ENCODE measurements around the gene ZDHHC8.

Gene ZDHHC8

DNA sequence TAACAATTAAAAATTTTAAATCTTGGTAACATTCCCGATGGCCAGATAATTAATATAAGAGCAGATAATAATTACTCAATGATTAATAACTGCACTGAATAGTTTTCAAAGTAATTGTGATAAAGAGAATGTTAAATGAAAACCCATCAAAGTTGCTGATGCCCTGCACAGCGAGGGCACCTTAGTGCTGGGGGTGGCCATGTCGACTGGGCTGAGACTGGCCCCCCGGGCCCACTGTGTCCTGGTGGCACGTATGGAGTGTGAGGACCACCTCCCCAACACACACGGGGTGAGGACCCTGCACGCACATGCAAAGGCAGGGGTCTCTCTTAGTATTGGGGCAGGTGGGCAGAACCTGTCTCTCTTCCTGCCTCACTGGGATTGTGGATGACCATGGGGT is 34.3 kb downstream of the ZDHHC8 start:
- H3K4me3 ChIP-seq (ENCODE audit: low read length) = no peak overlapping the region
- no peak overlapping the region for H3K9ac ChIP-seq (ENCODE audit: low read length)
- no peaks in the 10 kb centered on the region for H3K27me3 ChIP-seq (ENCODE audit: control insufficient read depth, insufficient read depth, low read length)
- no peaks in the 10 kb centered on the region for H3K4me1 ChIP-seq (ENCODE audit: control insufficient read depth, low read depth, low read length)
- H3K9me3 ChIP-seq (ENCODE audit: control insufficient read depth, low read depth, low read length) = no peaks in the 10 kb centered on the region
- no peaks in the 10 kb centered on the region for H3K36me3 ChIP-seq (ENCODE audit: control insufficient read depth, low read depth, low read length)
- H3K27ac ChIP-seq (ENCODE audit: low read length) = no peak overlapping the region

DNA sequence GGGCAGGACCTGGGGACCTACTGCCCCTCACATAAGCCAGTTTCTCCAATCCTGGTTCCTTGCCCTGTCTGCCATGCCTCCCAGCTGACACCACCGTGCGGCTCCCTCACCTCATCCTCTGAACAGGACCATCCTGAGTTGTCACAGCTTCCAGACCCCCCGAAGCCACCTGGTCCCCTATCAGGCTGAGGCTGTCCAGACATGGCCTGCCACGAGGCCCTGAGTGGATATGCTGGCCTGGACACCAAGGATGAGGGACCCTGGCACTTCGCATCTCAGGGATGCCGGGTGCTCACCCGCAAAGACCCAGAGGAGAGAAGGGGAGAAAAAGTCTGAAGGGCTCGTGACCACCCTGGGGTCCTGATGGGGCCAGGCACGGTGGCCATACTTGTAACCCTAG is 35.1 kb downstream of the ZDHHC8 start:
- H3K27me3 ChIP-seq (ENCODE audit: control insufficient read depth, insufficient read depth, low read length) = no peaks in the 10 kb centered on the region
- no peak overlapping the region for H3K4me3 ChIP-seq (ENCODE audit: low read length)
- no peak overlapping the region for H3K9ac ChIP-seq (ENCODE audit: low read length)
- H3K27ac ChIP-seq (ENCODE audit: low read length) = no peak overlapping the region
- H3K4me1 ChIP-seq (ENCODE audit: control insufficient read depth, low read depth, low read length) = no peaks in the 10 kb centered on the region
- H3K36me3 ChIP-seq (ENCODE audit: control insufficient read depth, low read depth, low read length) = no peaks in the 10 kb centered on the region
- H3K9me3 ChIP-seq (ENCODE audit: control insufficient read depth, low read depth, low read length) = no peaks in the 10 kb centered on the region

DNA sequence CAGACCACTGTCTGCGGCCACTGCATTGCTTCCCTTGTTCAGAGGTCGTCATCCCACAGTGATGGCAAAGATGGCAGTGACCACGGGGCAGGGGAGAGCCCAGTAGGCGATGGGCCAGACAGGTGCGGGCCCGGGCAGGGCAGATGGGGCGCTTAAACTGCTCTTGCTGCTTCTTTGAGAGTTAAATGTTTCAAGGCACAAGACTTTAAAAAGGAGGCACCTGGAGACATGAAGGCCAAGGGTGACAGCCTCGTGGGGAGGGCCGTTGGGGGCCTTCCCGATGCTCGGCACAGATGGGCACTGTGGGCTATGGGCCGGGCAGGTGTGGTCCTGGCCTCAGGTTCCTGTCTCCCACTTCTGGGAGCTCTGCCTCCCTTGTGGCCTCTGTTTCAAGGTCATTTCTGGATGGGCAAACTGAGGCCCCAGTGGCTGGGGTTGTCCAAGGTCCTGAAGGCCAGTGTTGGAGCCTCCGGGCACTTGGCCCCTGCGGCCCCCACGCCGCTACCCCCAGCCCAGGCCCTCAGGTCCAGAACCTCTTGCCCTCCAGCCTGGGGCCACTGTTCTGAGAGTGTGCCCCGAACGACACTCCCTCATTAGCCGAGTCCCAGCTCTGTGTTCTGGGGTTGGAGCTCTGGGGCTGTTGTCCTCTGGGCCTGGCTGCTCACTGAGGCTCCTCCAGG is 36.2 kb downstream of the ZDHHC8 start:
- no peak overlapping the region for H3K4me3 ChIP-seq (ENCODE audit: low read length)
- no peak overlapping the region for H3K27ac ChIP-seq (ENCODE audit: low read length)
- H3K9ac ChIP-seq (ENCODE audit: low read length) = no peak overlapping the region

DNA sequence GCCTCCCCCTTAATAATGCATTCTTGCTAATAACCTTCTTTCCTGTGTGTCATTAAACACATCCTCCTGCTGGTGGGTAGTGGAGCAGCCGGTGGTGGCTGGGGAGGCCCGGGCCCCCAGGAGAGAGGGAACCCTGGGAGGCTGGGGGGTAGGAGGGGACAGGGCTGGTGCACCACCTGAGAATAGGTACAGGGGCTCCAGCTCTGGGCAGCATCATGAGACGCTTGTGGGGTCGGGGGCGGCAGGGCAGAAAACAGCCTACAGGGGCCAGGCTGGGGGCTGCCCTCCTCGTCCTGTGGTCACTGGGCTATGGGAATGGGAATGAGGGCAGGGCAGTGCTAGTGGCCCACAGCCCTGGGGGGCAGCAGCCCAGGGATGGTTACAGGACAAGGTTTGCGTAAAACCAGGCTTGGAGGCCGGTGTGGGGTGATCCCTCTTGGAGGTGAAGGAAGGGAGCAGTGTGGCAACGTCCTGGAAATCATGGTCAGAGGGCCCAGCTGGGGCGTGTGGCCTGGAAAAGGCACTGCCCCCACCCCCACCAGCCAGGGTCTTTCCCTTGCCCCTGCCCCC is 37.7 kb downstream of the ZDHHC8 start:
- Histone ChIP-seq H3K9ac (ENCODE audit: low read length) (no peak overlapping the region), H3K27ac (ENCODE audit: low read length) (no peak overlapping the region), H3K9me3 (ENCODE audit: control insufficient read depth, low read depth, low read length) (no peaks in the 10 kb centered on the region), H3K36me3 (ENCODE audit: control insufficient read depth, low read depth, low read length) (no peaks in the 10 kb centered on the region), H3K4me3 (ENCODE audit: low read length) (no peak overlapping the region), H3K4me1 (ENCODE audit: control insufficient read depth, low read depth, low read length) (no peaks in the 10 kb centered on the region), H3K27me3 (ENCODE audit: control insufficient read depth, insufficient read depth, low read length) (no peaks in the 10 kb centered on the region)

More for the DNA sequence above, 36.2 kb downstream of the ZDHHC8 start:
- Histone ChIP-seq H3K27me3 (ENCODE audit: control insufficient read depth, insufficient read depth, low read length) (no peaks in the 10 kb centered on the region), H3K36me3 (ENCODE audit: control insufficient read depth, low read depth, low read length) (no peaks in the 10 kb centered on the region), H3K4me1 (ENCODE audit: control insufficient read depth, low read depth, low read length) (no peaks in the 10 kb centered on the region), H3K9me3 (ENCODE audit: control insufficient read depth, low read depth, low read length) (no peaks in the 10 kb centered on the region)

DNA sequence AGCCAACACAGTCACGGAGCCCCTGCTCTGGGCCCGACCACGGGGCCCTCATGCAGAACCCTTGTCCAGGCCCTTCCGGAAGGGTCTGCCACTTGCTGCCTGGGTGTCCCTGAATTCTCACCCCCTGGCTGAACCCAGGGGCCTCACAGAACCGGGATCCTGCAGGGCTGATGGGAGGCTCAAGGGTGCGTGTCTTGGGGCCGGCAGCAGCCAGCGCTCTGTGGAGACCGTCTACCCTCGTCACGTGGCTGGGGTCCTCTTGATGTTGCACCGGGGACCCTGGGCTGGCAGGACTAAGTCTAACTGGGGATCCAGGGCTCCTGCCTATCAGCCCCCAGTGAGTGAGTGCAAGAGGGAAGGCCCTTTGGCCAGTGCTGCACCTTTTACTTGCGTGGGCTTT is 38.6 kb downstream of the ZDHHC8 start:
- H3K27me3 ChIP-seq (ENCODE audit: control insufficient read depth, insufficient read depth, low read length) = no peaks in the 10 kb centered on the region
- no peaks in the 10 kb centered on the region for H3K36me3 ChIP-seq (ENCODE audit: control insufficient read depth, low read depth, low read length)
- H3K4me1 ChIP-seq (ENCODE audit: control insufficient read depth, low read depth, low read length) = peaks cover 2% of the 10 kb centered on the region

DNA sequence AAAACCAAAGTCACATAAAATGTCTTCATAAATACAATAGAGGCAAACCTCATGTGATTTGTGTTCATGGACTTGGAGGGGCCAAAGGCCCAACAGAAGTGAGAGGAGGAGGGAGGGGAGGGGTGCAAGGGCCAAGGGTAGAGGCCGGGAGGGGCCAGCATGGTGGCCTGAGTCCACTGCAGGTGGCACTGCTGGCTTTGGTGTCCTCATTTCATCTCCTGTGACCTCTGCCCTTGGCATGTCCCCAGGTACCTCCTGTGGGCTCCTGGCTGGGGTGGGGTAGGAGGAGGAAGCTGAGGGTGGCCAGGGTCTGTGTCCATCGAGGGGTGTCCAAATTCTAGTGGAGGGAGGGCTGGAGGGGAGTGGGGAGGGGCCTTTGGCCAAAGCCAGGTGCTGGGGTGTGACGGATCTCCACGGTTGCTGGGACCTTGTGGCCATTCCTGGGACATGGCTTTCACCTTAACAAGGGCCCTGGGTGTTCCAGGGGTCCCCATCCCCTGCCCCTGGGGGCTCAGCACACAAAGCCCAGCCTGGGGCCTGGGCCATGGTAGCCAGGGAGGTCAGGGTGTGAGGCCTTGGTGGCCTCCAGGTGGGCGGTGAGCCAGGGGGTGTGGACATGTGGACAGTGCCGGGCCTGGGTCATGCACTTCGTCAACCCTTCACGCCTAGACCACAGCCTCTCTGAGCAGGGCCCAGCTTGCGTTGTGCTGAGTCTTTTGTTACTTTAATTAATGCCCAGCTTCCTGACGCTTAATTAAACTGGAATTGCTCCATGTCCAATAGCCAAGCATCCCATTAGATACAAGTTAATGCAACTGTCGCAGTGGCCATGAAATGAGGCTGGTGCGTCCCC is 39.9 kb downstream of the ZDHHC8 start:
- no peak overlapping the region for H3K4me3 ChIP-seq (ENCODE audit: low read length)
- no peak overlapping the region for H3K9ac ChIP-seq (ENCODE audit: low read length)
- no peaks in the 10 kb centered on the region for H3K36me3 ChIP-seq (ENCODE audit: control insufficient read depth, low read depth, low read length)
- no peaks in the 10 kb centered on the region for H3K27me3 ChIP-seq (ENCODE audit: control insufficient read depth, insufficient read depth, low read length)
- H3K9me3 ChIP-seq (ENCODE audit: control insufficient read depth, low read depth, low read length) = no peaks in the 10 kb centered on the region
- peaks cover 4% of the 10 kb centered on the region for H3K4me1 ChIP-seq (ENCODE audit: control insufficient read depth, low read depth, low read length)
- H3K27ac ChIP-seq (ENCODE audit: low read length) = no peak overlapping the region

More for the DNA sequence above, 38.6 kb downstream of the ZDHHC8 start:
- Histone ChIP-seq H3K9me3 (ENCODE audit: control insufficient read depth, low read depth, low read length) (no peaks in the 10 kb centered on the region), H3K27ac (ENCODE audit: low read length) (no peak overlapping the region), H3K4me3 (ENCODE audit: low read length) (no peak overlapping the region), H3K9ac (ENCODE audit: low read length) (no peak overlapping the region)

DNA sequence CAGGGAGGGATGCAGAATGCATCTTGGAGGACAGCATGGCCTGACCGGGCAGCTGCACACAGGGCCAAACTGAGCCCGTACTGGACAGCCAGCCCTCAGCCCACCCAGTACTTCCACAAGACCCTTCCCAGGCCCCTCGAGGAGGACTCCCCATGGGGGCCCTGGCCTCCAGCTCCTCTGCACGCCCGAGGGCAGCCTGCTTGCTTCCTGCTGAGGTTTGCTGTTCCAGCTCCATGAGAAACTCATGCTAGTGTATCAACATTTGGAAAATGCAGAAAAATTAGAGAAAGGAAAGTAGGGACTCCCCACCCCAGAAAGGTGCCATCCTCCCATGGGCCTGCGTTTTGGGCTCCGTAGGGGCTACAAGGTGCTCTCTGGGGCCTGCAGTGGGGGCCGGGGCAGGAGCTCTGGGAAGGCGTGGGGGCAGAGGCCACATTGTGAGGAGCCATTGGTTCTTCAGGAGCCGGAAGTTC is 40.6 kb downstream of the ZDHHC8 start:
- Histone ChIP-seq H3K9ac (ENCODE audit: low read length) (no peak overlapping the region), H3K36me3 (ENCODE audit: control insufficient read depth, low read depth, low read length) (no peaks in the 10 kb centered on the region), H3K27me3 (ENCODE audit: control insufficient read depth, insufficient read depth, low read length) (no peaks in the 10 kb centered on the region), H3K4me3 (ENCODE audit: low read length) (no peak overlapping the region), H3K4me1 (ENCODE audit: control insufficient read depth, low read depth, low read length) (peaks cover 4% of the 10 kb centered on the region), H3K27ac (ENCODE audit: low read length) (no peak overlapping the region), H3K9me3 (ENCODE audit: control insufficient read depth, low read depth, low read length) (no peaks in the 10 kb centered on the region)

DNA sequence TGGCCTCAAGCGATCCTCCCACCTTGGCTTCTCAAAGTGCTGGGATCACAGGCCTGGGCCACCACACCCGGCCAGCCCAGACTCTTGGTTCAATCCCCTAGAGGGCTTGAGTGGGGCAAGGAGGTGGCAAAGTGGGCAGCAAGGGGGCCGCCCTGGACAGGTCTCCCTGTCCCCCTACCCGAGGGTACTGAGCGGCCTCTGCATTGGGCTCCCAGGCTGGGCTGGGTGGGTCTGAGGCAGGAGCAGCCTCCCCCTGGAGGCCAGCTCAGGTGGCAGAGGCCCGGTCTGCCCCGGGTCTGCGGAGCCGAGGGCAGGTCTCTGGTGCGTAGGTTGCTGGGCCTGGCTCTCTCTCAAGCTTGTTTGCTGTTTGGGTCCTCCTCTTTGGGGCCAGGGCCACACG is 41.6 kb downstream of the ZDHHC8 start:
- no peak overlapping the region for H3K4me3 ChIP-seq (ENCODE audit: low read length)
- no peak overlapping the region for H3K9ac ChIP-seq (ENCODE audit: low read length)
- no peak overlapping the region for H3K27ac ChIP-seq (ENCODE audit: low read length)
- H3K4me1 ChIP-seq (ENCODE audit: control insufficient read depth, low read depth, low read length) = peaks cover 4% of the 10 kb centered on the region
- no peaks in the 10 kb centered on the region for H3K27me3 ChIP-seq (ENCODE audit: control insufficient read depth, insufficient read depth, low read length)
- H3K36me3 ChIP-seq (ENCODE audit: control insufficient read depth, low read depth, low read length) = no peaks in the 10 kb centered on the region
- no peaks in the 10 kb centered on the region for H3K9me3 ChIP-seq (ENCODE audit: control insufficient read depth, low read depth, low read length)

DNA sequence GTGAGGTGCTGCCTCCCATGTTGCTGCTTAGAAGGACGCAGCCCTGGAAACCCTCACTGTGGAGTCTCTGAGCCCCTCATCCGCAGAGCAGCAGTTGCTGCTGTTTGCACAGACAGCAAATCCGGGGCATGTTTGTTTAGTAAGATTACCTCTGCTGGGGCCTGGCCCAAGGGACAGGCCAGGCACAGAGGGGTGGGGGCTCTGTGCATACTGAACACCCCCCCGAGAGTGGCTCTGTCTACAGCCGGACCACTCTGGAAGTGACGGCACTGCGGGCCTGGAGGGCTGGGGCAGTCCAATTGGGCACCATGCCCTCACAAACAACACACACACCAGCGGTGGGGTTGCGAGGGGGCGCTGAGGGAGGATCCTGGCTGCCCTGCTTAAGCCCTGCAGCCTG is 42.2 kb downstream of the ZDHHC8 start:
- Histone ChIP-seq H3K27me3 (ENCODE audit: control insufficient read depth, insufficient read depth, low read length) (no peaks in the 10 kb centered on the region), H3K4me1 (ENCODE audit: control insufficient read depth, low read depth, low read length) (peaks cover 4% of the 10 kb centered on the region), H3K36me3 (ENCODE audit: control insufficient read depth, low read depth, low read length) (no peaks in the 10 kb centered on the region), H3K27ac (ENCODE audit: low read length) (no peak overlapping the region), H3K4me3 (ENCODE audit: low read length) (no peak overlapping the region), H3K9me3 (ENCODE audit: control insufficient read depth, low read depth, low read length) (no peaks in the 10 kb centered on the region), H3K9ac (ENCODE audit: low read length) (no peak overlapping the region)

DNA sequence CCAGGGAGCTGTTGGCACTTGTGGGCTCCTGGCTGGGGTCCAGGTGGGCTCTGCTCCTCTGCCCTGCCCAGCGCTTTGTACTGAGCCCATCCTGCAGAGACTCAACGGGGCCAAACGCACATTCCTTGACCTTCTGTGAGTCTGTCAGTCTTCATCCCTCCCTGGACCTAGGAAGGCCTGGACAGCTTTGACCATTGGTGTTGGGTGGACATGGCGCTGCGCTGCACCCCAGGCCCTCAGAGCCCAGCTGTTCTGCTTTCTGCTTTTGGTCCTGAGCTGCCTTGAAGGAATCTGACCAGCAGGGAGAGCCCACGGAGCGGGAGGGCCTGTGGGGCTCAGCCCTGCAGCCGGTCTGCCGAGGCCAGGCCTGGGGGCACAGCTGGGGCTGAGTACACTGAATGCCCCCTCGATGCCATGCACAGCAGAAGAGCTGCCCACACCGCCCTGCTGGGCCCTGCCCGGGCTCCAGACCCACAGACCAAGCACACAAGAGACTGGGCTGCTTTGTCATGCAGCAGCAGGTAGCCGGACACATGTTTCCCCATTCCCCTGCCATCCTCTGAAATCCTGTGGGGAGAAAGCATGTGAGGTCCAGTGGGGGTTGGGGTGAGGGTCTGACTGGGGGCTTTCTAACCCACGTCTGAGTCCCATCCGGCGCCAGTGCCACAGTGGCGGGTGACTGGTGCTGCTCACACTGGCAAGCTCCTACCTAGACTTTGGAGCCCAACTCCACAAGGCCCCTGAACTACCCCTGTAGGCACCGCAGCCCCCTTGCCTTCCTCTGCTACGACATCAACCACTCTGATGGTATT is 43.4 kb downstream of the ZDHHC8 start:
- no peak overlapping the region for H3K27ac ChIP-seq (ENCODE audit: low read length)
- no peak overlapping the region for H3K9ac ChIP-seq (ENCODE audit: low read length)
- H3K36me3 ChIP-seq (ENCODE audit: control insufficient read depth, low read depth, low read length) = no peaks in the 10 kb centered on the region
- H3K4me1 ChIP-seq (ENCODE audit: control insufficient read depth, low read depth, low read length) = peaks cover 4% of the 10 kb centered on the region
- H3K4me3 ChIP-seq (ENCODE audit: low read length) = no peak overlapping the region
- no peaks in the 10 kb centered on the region for H3K9me3 ChIP-seq (ENCODE audit: control insufficient read depth, low read depth, low read length)
- H3K27me3 ChIP-seq (ENCODE audit: control insufficient read depth, insufficient read depth, low read length) = no peaks in the 10 kb centered on the region

DNA sequence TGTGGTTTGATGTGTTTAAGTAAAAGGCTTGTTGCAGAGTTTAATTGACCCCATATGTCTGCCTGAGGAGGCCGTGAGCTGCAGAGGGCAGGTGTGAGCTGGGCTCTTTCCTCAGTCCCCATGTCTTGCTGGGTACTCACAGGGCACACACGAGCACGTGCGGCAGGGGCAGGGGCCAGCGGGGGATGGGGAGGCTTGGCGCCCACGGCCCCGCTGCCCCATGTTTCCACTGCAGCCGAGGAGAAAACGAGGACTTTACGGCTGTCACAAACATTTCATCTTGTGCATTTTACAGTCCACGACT is 43.9 kb downstream of the ZDHHC8 start:
- Histone ChIP-seq H3K36me3 (ENCODE audit: control insufficient read depth, low read depth, low read length) (no peaks in the 10 kb centered on the region), H3K27me3 (ENCODE audit: control insufficient read depth, insufficient read depth, low read length) (no peaks in the 10 kb centered on the region), H3K27ac (ENCODE audit: low read length) (no peak overlapping the region), H3K9me3 (ENCODE audit: control insufficient read depth, low read depth, low read length) (no peaks in the 10 kb centered on the region), H3K4me3 (ENCODE audit: low read length) (no peak overlapping the region), H3K9ac (ENCODE audit: low read length) (no peak overlapping the region), H3K4me1 (ENCODE audit: control insufficient read depth, low read depth, low read length) (peaks cover 4% of the 10 kb centered on the region)

Data from iPS-18a (cell line).